Breast epithelium (tissue), 3 donors: Measurements from ENCODE around the gene MTUS2.

Source experiments
- POLR2A ChIP-seq: fragments of 450-650 bp; IDR thresholded peaks from one replicate; pipeline ENCODE4 v1.6.1; 2016; ENCODE audit warnings: antibody characterized with exemption, mild to moderate bottlenecking, moderate library complexity
- POLR2AphosphoS5 ChIP-seq, 3 donors: sonication (generic); formaldehyde crosslinking; IDR thresholded peaks; one replicate each; pipeline ENCODE4 v1.6.1; 2017; ENCODE audit warnings: antibody characterized with exemption in 3 of 3
- TF ChIP-seq, protein P1 (sequence below), 3 donors: fragments of 450-650 bp; IDR thresholded peaks; one replicate each; pipeline ENCODE4 v1.5.1; 2016 to 2017; ENCODE audit warnings: antibody characterized with exemption in 3 of 3, mild to moderate bottlenecking in 3 of 3, moderate library complexity in 3 of 3

DNA sequence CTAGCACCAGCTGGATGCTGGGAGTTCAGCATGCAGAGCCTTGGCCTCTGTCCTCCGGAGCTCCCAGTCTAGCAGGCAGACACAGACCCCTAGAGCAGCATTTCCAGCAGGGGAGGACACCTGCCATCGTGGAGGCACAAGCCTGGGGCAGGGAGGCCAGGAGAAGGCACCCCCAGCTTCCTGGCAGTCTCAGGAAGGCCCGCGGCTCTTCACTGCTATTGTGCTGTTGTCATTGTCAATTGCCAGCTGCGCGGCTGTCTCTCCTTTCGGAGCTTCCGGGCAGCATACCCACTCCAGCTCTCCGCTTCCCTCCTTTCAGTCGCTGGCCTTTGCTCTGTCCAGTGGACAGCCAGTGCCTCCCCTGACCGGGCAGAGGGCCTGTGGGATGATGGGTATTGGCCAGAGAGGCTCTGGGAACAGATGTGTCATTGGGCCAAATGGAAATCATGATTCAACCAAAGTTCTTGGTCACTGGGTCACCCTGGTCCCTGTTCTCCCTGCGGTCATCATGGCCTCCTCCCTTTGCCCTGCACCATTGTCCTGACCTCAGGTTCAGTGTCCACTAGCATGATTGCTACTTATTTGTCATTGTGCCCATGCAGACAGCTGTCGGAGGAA is 682.4 kb downstream of the MTUS2 start:
- no peak for TF ChIP-seq POLR2AphosphoS5 (IDR thresholded peaks at IDR 0.05)
- TF ChIP-seq, protein P1, sequence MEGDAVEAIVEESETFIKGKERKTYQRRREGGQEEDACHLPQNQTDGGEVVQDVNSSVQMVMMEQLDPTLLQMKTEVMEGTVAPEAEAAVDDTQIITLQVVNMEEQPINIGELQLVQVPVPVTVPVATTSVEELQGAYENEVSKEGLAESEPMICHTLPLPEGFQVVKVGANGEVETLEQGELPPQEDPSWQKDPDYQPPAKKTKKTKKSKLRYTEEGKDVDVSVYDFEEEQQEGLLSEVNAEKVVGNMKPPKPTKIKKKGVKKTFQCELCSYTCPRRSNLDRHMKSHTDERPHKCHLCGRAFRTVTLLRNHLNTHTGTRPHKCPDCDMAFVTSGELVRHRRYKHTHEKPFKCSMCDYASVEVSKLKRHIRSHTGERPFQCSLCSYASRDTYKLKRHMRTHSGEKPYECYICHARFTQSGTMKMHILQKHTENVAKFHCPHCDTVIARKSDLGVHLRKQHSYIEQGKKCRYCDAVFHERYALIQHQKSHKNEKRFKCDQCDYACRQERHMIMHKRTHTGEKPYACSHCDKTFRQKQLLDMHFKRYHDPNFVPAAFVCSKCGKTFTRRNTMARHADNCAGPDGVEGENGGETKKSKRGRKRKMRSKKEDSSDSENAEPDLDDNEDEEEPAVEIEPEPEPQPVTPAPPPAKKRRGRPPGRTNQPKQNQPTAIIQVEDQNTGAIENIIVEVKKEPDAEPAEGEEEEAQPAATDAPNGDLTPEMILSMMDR (IDR thresholded peaks at IDR 0.05): no peak
- TF ChIP-seq POLR2A: no peak
